NCI-H460 (cell line): ENCODE data around the gene HDGF. TPM values are rescaled to one million over a fixed set of nuclear protein-coding genes. Genes with fewer than 3 reads are reported as not detected.

Experiments
- DNase-seq: peaks from one replicate; pipeline ENCODE4 v3.0.0-alpha.2; 2016; ENCODE audit warnings: low read depth; ENCODE audit errors: extremely low read depth
- total RNA-seq: library from RNA; depleted of rRNA; stranded (reverse); fragments of >200 nt; shearing (Covaris generic); gene quantifications from 2 replicates; pipeline ENCODE4 v1.2.3, GENCODE V29; 2014

The HDGF gene
- total RNA-seq, 1 experiment from 2014 or later = 460 TPM

DNA sequence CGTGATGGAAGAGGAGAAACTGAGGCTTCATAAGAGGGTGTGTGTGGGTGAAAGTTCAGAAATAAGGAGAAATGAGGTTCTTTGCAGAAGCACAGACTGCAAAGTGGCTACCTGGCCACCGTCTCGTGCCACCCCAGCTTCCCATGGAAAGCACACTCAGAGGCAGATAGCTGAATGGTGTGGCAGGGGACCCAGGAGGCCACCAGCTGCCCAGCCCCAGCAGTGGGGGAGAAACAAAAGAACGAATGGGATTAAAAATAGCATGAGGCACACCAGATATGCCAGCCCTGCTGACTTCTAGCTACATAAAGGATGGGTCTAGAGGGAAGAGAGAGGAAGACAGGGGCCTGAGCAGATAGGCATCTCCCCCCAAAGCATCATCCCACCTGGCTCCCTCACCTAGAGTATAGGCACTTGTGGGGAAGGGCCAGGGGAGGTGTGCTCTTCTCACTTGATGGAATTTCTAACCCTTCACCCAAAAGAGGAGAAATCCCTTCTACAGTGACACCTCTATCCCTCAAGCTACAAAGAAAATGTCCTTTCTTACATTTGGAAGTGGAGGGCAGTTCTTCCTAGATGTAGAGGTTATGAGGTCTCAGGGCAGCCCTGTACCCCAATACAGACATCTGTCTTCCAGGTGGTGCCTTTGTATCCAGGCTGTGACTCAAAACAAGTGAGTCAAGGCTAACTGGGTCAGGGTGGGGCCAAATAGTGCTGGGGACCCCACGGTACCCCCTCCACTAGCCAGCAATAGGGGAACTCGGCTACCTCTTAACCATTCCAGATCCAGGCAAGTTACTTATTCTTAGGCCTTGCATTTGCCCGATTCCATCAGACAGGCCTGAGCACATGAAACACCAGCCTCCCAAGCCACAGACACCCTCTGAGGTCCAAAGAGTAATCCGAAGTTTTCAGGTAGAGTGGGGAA is 3.5 kb downstream of the HDGF start:
- DNase-seq = no peak

DNA sequence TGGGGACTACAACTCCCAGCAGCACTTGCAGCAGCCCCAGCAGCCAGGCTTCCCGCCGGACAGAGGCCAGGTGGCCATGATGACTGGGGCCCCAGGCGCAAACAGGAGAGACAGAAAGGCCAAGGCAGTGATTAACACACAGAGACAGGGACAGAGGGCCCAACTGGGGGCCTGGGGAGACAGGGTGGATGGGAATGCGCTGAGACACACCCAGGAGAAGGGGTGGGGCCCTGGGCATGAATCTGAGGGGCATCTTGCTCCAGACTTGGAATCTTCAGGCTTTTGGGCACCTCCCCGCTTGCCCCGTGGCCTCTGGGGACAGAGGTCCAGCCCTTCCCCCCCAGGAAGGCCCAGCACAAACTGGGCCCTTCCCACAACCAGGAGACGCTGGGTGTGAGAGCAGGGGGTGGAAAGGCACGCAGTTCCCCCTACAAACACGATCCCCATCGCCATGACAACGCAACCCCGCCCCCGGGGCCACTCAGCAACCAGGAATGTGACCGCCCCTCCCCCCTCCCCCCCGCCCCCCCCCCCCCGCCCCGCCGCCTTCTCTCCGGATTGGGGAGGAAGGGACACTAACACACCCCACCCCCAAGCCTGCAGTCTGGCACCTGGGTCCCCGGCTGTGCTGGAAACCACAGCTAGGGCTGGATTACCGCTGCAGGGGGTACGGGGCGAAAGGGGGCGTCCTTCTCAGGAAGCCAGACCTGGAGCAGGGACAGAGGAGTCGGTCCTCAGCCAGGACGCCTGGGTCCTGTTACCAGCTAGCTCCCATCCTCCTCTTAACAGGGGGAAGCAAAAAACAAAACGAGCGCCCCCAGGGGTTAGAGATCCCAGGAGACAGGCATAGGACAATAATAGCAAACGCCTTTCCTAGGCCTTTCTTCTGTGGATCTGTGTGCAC is 4.5 kb downstream of the HDGF start:
- DNase-seq = peak; percentile 81

DNA sequence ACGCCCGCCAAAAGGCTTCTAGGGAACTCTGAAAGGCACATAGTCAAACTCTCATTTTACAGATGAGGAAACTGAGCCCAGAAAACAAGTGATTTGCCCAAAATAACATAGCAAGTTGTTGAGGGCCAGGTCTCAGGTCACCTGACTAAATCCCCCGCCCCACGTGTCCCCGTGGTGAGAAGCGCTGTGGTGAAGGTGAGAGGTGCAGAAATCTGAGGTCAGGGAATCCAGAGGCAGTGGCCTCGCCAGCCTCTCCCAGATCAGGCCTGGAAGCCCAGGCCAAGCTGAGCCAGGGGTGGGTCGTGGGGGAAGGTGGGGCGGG is 5.1 kb downstream of the HDGF start:
- DNase-seq = no peak

DNA sequence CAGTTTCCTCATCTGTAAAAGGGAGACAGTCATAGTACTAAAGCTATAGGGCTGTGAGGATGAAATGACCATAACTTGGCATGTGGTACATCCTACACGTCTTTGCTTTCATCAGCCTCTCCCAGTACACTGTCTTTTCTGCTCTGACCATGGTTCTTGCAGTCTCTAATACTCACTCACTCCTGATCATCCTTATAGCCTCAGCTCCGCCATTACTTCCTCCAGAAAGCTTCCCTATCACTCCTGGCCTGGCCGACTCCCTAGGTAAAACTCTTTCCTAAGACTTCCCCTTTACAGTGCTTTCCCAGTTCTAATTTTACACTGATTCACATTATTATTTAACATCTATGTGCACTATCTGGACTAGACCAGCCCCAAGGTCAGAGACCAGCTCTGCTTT is 5.6 kb downstream of the HDGF start:
- no peak for DNase-seq

DNA sequence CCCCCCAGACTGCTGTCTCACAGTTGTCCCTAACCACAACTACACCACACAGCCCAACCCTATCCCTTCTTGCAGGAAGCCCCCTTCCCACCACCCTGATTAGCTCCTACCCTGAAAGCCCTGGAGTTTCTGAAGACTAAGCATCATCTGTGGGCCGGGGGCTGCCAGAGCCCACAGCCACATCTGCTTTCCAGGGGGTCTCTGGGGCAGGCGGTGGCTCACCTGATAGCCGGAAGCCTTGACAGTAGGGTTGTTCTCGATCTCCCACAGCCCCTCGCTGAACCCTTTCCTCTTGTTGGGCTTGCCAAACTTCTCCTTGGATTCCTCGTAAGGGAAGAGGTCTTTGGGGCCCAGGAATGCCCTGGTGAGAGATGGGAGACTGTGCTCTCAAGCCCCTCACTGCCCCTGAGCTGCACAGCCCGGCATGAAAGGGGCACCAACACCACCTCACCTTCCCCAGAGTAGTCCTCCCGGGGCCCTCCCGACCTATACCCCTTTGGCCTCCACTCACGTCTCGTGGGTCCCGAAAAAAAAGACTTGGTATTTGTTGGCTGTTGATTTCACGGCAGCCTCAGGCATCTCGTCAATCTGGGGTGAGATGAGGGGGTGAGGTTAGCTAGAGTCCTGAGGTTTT is 6.6 kb downstream of the HDGF start:
- no peak for DNase-seq

- DNase-seq = no peak
Observed at GRCh38 chr1:156744344-156744743, 7.1 kb downstream of the HDGF start.

- no peak for DNase-seq
Observed at GRCh38 chr1:156743367-156744302, 7.8 kb downstream of the HDGF start.

GRCh38 chr1:156742801-156743200 is 8.7 kb downstream of the HDGF start:
- DNase-seq = no peak

DNA sequence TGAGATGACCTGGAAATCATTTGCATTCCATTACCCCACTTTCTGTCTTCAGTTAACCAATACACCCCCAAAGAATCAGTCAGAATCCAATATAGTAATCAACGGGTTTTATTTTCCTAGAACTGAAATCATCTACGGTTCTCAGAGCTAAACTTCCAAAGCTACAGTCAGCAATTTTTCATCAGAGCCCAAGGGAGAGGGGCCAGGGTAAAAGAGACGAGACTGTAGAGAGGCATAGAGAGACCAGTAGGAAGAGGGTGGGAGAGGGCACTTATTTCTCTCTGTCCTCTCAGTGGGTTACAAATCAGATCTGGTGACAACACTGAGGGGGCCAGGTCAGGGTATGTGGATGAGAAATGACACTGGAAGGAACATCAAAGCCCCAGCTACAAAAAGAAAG is 9.5 kb downstream of the HDGF start:
- DNase-seq = no peak

GRCh38 chr1:156741481-156741983 is 9.9 kb downstream of the HDGF start:
- DNase-seq = no peak

DNA sequence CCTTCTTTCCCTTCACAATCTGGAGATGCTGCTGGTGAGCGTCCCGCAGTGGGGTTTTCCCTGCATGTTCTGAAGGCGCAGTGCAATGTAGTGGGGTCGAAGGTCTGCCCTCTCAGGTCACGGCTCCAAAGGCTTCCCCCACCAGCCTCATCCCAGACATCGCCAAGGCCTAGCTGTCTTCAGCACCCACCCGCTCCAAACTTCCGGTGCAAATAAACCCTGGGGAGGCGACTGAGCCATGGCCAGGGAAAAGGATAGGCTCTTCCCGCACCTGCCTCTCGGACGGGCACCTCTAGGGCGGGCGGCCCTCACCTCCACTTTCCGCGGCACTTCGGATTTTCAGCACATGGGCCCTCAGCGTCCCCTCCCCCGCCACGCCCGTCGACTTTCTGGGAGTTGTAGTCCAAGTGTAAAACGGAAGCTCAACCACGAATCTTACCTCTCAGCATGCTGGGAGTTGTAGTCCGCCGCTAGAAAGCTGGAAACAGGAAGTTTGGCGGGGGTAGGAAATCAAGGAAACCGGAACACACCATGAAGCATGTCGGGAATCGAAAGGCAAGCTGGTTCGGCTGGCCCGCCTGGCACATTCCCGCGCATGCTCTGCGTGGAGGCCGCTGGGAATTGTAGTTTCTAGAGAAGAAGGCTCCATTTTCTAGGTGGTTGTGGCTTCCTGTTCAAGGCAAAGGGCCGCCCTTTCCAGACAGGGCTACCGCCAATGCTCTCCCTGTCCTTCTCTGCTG is 10.6 kb downstream of the HDGF start, which contains the start of gene MRPL24:
Gene MRPL24, minus strand, starts transcription at position 348 of the 740 bp plus-strand sequence. CDS start 2,384 bp downstream, outside the sequence.
- peak; percentile 100 for DNase-seq

DNA sequence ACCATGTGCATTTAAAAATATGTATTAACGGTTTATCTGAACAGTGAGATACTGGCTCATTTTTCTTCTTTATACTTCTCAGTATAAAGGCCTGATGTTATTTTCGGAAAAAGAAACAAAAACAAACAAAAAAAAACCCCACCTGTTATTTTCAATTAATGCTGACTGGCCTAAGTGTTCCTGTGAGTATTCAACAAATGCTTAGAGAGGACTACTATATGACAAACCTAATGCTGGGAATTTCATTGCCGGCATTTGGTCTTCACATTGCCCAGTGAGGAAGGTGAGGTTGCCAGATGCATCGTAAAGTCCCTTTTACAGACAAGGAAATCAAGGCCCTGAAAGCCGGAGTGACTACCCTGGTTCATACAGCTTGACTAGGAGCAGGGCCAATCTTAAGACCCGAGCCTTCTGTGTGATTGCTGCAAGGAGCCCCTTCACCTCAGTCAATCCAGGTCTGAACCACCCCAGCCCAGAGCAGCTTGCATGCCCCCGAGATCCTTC is 11.2 kb downstream of the HDGF start:
- DNase-seq = no peak

DNA sequence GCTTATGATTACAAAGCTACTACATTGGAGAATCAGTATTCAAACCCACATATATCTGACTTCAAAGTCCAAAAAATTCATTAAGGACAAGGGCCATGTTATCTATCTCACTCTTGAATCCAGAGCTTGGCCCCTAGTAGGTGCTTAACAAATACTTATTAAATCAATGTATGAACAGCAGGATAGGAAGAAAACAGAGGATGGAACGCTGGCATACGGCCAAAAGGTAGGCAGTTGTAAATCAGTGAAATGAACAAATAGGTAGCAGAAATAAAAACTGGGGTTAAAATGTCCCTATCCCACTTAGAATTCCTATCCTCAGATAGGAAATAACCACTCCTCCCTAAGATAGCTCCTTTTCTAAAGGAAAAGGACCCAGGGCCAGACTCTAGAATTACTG is 12.6 kb downstream of the HDGF start:
- DNase-seq = no peak

- no peak for DNase-seq
Observed at GRCh38 chr1:156738407-156738806, 13.1 kb downstream of the HDGF start.

DNA sequence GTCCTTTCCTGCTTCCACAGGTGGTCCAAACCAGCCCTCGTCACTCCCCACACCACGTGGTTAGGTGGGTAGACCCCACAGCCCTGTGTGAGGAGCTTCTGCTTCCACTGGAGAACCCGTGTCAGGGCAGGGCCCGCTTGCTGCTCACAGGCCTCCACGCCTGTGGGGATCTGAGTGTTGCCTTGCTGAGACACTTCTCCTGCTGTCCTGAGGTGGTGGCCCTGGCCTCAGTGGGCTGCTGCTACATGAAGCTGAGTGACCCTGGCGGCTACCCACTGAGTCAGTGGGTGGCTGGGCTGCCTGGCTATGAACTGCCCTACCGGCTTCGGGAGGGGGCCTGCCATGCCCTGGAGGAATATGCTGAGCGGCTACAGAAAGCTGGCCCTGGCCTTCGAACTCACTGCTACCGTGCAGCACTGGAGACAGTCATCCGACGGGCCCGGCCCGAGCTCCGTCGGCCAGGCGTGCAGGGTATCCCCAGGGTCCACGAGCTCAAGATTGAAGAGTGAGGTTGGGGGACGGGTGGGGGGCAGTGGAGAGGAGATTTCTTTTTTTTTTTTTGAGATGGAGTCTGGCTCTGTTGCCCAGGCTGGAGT is 17.4 kb downstream of the HDGF start:
- no peak for DNase-seq

DNA sequence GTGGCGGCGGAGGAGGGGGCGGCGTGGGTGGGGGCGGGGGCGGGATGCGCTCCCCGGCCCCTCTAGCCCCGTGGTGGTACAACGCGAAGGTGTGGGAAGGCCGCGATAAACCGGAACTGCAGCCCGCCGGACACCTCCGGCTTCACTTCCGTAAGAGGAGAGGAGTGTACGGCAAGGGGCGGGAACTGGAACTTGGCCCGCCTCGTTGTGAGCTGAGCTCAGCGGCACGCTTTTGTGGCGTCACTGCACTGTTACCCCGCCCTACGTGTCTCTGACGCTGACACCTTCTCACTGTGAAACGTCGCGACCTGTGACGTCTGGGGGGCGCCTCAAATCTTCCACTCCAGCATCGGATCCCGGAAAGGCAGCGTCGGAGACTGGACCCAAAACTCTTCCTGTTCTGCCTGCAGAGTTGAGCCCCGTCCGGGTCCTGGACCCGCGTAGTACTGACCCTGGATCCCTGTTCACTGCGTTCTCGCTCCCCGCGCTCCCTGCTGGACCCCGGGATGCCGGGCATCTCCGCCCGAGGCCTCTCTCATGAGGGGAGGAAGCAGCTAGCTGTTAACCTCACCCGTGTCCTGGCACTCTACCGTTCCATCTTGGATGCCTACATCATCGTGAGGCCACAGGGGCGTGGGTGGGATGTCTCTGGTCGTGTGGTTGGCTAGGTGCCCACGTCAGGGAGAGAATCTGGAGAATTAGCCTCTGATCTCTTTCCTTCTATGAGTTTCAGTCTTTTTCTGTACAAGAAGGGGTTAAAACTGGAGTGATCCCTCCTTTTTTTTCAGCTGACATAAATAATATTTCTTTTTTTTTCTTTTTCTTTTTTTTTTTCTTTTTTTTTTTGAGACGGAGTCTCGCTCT is 22.6 kb downstream of the HDGF start, which contains the start of gene ISG20L2:
Gene ISG20L2, minus strand, starts transcription at position 168 of the 864 bp plus-strand sequence. CDS start 1,114 bp downstream, outside the sequence.
- peak; percentile 98 for DNase-seq

DNA sequence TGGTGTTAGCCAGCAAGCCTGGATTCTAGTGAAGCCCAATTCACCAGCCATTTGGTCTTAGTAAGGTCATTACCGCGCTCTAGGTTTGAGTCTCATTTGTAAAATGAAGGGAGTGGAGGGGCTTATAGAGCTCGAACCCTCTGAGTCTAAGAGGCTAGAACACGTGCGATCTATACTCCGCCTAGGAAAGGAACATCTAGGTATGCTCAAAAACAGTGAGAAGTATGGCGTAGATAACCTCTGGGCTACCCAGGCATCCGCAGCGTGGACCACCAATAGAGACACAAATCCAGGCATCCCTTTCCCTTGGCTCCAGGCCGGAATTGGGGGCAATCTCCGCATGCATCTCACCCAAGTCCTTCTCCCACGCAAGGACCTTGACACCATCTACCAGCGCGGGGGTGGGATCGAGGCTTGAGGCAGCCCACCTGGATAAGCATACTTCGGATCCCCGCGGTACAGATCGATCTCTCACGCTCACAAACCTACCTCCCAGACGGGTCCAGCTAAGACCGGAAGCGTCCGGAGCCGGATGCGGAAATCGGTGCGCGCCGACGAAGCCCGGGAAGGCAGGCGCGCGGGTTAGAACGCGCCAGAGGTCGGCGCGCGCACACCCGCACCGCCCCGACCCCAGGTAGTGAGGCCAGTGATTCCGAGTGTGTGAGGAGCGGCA is 23.4 kb downstream of the HDGF start, which contains the start of gene METTL25B:
Gene METTL25B, plus strand, starts transcription at position 544 of the 673 bp plus-strand sequence. CDS start 636 bp downstream, outside the sequence.
- DNase-seq = peak; percentile 76
